OCI-M1 (cell line): ENCODE measurements around the gene TMC7.
"Not testable (repeated sequence)": the region's sequence is repeated elsewhere in the genome, so short reads cannot be mapped to it uniquely, and the experiment has no call there.

Source experiments
- DNase-seq: peaks from one replicate; lab custom pipeline; 2025; lab: John Stamatoyannopoulos, UW

The TMC7 gene

DNA sequence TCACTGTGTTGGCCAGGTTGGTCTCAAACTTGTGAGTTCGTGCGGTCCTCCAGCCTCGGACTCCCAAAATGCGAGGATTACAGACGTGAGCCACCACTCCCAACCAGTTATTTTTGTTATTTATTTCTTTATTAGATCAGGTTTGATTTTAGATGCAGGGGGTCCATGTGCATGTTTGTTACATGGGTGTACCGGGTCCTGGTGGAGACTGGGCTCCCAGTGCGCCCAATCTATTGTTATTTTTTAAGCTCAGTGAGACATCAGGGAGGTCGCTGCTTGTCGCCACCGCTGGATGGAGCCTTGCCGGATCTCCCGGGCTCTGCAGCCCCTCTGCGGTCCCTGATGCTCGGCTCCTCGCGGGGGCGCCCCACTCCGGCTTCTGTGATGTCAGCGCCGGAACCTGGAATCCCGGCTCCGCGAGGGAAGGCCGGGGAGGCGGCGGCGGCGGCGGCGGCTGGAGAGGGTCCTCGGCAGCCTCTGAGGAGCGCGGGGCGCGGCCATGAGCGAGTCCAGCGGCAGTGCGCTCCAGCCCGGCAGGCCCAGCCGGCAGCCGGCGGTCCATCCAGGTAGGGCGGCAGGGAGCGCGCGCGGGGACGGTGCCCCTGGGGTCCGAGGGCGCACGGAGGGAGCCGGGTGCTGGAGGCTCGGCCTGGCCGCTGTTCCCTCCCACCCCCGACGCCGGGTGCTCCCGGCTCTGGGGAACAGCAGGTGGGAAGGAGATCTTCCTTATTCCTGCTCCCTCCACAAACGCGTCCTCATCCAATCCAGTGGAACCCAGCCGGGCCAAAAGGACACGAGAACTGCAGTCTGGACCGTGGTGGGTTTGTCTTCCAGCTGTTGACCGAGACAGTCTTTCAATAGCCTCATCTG is at the start of gene TMC7:
Gene TMC7 (plus strand): TSS at position 370 of the 870 bp plus-strand sequence. CDS start 130 bp downstream, at position 500.
- peak; percentile 87 for DNase-seq

DNA sequence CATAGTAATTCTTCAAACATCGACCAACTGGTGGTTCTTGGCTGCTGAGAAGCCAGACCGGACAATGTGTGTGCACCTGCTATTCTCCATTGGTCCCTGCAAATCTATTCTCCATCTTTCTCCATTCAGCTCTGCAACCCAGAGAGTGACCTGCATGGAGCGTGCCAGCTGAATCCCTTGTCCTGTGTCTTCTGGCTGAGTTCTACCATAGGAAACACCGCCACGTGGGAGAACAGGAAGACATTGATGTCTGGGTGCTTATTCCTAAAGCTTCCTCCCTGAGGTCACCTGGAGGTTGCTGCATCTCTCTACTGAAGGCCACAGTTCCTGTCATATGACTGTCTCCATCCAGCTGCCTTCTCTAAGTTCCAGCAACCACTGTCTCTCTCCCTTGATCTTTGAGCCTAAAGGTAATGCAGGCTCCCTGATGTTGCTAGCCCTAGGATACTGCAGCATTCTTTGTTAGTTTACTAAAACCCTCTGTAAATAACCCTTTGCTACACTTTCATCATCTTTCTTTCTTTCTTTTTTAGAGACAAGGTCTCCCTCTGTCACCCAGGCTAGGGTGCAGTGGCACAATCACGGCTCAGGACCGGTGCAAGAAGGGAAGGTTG is 46.9 kb upstream of the TMC7 start:
- DNase-seq = no peak

DNA sequence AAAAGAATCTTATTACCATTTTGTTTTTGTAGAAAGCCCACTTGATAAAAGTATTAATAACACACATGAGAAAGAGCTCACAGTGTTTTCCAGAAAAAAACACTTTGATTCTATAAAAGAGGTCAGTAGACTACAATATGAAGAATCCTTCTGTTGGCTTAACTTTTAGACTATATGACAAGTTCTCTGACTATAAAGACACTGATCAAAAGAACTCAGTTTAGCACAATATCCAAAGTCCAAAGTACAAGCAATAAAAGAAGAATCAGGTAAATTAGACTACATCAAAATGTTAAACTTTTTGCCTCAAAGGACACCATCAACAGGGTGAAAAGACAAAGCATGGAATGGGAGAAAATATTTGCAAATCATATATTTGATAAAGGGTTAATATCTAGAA is 46.3 kb upstream of the TMC7 start:
- DNase-seq = no peak

DNA sequence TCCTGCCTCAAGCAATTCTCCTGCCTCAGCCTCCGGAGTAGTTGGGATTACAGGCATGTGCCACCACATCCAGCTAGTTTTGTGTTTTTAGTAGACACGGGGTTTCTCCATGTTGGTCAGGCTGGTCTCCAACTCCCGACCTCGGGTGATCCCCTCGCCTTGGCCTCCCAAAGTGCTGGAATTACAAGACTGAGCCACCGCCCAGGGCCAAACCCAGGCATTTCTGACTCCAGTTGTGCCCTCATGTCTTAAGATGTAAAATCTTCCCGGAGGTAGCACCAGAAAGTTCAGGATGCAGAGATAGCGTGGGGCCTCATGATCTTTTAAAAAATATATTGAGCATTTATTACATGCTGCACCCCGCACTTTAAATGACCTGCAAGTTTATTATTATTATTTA is 44.7 kb upstream of the TMC7 start:
- no peak for DNase-seq

DNA sequence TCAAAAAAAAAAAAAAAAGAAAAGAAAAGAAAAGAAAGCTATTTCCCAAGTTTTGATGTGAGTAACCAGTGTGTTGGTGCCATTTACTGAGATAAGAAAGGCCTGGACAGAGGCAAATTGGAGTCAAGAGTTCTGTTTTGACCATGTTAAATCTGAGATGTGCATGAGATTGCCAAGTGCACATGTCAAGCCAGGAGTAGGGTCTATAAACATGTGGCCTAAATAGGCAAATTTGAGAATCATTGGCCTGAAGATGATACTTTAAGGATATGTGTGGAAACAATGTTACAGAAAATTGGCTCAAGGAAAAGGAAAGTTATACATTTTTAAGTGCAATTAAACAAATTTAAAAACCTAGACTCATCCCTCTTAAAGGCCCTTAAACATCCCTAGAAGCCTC is 42.3 kb upstream of the TMC7 start:
- DNase-seq = no peak

DNA sequence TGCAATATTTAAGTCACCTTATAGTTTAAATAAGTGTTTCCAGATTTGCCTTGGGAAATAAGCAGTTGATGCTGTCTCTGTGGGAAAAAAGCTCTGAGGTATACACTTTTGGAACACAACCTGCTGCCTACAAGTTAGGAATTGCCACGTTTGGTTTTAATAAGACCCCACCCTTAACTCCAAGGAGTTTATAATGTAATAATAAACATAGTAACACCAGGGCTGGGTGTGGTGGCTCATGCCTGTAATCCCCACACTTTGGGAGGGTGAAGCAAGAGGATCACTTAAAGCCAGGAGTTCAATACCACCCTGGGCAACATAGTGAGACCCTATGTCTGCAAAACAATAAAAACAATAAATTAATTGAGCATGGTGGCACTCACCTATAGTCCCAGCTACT is 41.7 kb upstream of the TMC7 start:
- DNase-seq = no peak

DNA sequence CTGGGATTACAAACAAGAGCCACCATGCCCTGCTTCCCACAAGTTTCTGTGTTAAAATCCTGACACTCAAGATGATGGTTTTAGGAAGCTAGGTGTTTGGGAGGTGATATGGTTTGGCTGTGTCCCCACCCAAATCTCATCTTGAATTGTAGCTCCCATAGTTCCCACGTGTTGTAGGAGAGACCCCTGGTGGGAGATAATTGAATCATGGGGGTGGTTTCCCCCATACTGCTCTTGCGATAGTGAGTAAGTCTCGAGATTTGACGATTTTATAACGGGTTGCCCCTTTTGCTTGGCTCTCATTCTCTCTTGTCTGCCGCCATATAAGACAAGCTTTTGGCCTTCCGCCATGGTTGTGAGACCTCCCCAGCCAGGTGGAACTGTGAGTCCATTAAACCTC is 40.3 kb upstream of the TMC7 start:
- no peak for DNase-seq

DNA sequence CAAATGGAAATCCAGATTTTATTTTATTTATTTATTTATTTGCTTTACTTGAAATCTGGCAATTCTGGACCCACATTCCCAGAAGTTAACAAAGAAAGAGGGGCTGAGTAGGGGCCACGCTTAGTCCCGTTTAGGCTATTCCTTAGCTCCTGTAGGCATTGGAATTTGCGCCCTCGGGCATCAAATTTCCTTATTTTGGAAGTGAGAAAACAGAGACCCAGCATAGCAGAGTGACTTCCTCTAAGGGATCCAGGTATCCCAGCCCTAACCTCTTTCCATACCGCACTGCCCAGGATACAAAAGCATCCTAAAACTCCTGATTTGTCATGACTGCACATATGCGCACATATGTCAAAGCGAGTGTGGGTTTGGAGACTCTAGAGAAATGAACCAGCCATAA is 38.5 kb upstream of the TMC7 start:
- DNase-seq = no peak

DNA sequence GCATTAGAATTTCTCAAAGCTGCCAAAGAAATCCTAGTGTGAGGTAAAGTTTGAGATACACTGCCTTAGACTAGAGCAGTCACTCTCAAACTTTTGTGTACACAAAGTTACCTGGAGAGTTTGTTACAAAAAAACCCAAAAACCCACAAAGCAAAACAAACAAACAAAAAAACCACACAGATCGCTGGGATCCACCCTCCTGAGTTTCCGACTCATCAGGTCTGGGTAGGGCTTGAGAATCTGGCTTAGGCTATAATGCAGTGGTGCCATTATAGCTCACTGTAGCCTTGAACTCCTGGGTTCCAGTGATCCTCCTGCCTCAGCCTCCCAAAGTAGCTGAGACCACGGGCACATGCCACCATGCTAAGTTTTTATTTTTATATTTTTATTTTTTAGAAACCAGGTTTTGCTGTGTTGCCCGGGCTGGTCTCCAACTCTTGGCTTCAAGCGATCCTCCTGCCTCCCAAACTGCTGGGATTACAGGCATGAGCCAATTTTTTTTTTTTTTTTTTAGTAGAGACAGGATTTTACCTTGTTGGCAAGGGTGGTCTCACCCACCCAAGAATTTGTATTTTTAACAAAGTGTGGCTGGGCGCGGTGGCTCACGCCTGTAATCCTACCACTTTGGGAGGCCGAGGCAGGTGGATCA is 35.2 kb upstream of the TMC7 start:
- no peak for DNase-seq

DNA sequence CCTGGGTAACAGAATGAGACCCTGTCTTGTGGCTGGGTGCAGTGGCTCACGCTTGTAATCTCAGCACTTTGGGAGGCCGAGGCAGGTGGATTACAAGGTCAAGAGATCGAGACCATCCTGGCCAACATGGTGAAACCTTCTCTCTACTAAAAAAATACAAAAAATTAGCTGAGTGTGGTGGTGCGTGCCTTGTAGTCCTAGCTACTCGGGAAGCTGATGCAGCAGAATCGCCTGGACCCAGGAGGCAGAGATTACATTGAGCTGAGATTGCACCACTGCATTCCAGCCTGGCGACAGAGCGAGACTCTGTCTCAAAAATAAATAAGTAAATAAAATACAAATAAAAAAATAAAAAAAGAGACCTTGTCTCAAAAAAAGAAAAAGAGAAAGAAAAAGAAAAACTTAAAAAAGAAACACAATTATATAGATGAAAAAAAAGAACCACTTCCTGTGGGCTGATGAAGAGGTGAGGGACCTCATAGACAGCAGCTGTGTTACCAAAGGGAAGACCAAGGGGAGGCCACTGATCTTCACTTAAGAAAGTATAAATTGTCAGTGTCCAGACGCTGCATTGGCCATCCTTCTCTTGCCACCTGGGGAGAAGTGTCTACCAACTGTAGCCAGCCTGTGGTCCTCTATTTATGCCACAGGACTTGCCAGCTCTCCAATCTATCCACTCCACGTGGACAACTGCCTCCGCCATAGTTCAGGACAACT is 33.1 kb upstream of the TMC7 start:
- DNase-seq = no peak

DNA sequence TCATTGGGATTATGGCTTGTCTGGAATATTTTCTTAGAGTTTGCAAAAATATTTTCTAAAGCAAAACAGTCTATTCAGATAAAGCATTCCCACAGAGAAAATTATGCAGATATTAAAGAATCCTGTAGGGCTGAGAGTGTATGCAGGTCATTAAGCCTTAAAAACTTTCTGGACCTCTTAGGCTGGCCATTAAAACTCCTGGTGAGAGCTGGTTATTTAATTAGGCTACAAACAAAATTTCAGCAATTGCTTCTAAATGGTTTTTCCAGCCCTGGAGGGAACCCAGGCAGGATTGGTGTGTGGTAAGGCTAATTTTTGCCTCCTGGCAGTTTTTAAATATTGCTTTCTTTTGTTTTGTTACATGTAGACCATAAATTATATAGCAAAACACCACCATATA is 30.2 kb upstream of the TMC7 start:
- DNase-seq = no peak

DNA sequence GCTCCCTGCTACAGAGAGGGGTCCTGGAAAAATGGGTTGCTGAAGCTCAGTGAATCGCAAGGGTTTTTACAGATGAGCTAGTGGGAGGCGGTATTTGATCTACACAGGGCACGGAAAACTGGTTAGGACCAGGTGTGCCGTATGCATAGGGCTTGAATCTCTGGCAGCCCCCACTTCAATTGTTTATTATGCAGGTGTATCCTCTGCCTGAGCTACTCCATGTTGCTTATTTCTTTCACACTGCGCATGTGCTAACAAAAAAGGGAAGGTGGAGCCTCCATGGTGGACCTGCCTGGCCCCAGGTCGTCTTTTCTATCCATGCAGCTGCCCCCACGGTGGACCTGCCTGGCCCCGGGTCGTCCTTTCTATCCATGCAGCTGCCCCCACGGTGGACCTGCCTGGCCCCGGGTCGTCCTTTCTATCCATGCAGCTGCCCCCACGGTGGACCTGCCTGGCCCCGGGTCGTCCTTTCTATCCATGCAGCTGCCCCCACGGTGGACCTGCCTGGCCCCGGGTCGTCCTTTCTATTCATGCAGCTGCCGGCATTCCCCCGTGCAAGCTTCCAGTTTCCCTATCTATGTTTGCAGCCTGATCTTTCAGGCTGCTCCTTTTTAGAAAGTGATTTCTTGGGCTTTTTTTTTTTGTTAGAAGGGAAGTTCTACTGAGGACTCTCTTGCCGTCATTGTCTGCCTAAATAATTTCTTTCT is 27.7 kb upstream of the TMC7 start:
- not testable (repeated sequence) for DNase-seq

DNA sequence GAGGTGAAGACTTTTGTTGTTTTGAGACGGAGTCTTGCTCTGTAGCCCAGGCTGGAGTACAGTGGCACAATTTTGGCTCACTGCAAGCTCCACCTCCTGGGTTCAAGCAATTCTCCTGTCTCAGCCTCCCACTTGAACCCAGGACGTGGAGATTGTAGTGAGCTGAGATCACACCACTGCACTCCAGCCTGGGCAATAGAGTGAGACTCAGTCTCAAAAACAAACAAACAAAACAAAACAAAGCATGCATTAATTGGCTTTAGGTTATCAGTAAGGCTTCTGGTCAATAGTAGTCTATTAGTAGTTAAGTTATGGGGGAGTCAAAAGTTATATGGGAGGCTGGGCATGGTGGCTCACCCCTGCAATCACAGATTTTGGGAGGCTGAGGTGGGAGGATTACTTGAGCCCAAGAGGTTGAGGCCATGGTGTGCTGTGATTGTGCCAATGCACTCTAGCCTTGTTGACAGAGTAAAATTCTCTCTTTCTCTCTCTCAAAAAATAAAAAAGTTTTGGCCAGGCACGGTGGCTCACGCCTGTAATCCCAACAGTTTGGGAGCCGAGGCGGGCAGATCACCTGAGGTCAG is 27.0 kb upstream of the TMC7 start:
- not testable (repeated sequence) for DNase-seq

DNA sequence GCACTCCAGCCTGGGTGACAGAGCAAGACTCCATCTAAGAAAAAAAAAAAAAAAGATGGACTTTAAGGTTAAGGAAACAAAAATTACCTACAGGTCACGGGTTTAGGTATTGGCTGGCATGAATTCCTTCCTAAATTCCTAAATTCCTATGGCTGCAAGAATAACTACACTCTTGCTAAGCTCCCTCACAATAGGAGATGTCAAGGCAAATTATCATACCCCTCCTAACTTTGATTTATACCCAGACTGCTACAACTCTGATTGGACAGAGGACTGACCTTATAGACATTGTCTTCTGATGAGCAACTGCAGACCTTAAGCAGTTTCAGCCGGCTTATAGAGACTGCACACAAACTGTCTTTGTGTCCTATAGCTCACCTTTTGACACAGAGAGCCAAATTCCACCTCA is 25.1 kb upstream of the TMC7 start:
- no peak for DNase-seq

DNA sequence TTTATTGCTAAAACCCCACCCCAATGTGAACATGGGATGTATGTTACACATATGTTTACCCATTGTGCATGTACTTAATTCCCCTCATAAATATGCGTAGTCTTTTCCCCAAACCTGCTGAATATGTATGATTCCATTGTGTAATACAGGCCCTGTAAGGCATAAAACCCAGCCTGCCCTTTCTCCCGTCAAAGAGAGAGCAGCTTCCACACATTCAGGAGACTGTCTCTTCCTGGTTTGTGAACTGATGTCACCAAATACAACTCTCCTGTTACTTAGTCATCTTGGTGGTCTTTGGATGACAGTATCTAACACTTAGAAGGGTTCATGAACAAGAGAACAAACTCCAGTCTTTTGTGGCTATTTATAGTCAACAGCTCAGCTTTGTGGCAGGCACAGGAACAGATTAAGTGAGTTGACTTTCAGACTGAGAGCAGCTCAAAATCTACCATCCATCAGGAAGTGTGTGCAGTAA is 24.7 kb upstream of the TMC7 start:
- DNase-seq = no peak

DNA sequence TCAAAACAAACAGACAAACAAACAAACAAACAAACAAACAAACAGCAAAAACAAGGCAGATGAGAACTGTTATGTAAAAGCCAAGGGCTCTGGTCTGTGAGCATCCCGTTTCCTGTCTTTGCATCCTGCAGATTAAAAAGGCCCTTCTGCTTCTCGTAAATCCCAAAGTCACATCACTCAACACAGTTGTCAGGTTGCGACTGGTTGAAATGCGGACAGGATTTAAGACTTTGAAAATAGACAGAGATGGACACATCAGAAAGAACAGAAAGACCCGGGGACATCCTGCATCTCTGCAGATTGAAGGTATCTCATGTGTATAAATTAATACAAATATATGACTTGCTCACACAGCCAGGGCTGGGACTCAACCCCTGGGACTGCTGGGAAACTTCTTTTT is 18.2 kb upstream of the TMC7 start:
- DNase-seq = no peak

DNA sequence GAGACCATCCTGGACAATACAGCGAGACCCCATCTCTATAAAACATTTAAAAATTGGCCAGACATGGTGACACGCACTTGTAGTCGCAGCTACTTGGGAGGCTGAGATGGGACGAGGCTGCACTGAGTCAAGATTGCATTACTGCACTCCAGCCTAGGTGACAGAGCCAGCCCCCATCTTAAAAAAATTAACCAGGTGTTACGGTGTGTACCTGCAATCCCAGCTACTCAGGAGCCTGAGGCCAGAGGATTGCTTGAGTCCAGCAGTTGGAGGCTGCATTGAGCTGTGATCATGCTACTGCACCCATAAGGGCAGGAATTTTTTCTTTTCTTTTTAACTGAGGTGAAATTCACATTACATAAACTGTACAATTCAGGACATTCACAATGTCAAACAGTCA is 16.9 kb upstream of the TMC7 start:
- no peak for DNase-seq

DNA sequence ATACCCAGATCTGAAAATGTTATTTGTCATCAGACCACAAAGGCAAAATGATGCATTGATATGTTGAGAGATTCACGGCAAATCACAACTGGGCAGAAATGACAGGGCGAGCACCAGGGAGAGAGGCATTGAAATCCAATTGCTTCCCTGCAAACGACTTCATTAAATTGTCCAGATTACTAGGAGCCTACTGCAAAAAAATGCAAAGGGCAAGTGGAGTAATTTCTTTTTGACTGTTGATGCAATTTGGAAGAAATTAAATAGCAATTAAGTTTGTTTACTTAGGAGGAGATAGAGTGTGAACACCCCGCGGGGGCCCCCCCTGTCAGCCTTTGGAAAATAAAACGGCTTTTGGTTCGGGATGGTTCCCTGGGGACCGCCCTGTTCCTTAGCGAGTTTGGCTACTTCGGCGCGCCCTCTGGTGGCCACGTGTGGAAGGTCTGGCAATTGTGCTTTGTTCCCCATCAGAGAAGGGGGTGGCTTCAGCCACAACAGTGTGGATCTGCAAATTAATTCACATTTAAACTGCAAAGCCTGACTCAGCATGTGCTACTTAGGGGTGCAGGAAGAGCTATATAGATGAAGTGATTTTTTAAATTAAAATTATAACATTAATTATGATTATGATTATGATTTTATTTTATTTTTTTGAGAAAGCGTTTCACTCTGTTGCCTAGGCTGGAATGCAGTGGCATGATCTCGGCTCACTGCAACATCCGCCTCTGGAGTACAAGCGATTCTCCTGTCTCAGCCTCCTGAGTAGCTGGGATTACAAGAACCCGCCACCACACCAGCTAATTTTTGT is 14.5 kb upstream of the TMC7 start:
- peak; percentile 85 for DNase-seq

DNA sequence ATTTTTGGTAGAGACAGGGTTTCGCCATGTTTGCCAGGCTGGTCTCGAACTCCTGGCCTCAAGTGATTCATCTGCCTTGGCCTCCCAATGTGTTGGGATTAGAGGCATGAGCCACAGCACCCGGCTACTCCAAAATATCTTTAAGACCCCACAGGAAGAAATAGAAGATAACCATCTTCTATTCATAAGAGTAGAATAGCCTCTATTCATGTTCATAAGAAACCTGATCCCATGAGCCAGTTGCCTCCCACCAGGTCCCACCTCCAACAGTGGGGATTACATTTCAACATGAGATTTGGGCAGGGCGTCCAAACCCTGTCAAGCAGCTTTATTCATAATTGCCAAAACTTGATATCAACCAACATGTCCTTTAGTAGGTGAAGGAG is 13.9 kb upstream of the TMC7 start:
- DNase-seq = no peak

DNA sequence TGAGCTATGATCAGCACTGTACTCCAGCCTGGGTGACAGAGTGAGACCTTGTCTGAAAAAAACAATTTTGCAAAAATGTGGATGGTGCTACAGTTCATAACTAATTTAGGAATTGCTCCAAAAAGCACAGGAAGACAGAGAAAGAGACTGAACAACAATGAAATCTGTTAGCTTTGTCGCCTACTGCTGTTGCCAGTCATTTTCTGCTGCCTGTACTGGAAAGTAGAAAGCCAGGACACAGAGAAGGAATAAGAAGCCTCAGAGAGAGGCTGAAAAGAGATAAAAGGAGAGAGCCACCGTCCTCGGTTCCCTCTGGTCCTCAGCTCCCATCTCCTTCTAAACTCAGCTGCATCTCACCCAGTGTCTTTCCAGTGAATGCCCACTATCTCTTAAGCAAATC is 8.6 kb upstream of the TMC7 start:
- DNase-seq = no peak

DNA sequence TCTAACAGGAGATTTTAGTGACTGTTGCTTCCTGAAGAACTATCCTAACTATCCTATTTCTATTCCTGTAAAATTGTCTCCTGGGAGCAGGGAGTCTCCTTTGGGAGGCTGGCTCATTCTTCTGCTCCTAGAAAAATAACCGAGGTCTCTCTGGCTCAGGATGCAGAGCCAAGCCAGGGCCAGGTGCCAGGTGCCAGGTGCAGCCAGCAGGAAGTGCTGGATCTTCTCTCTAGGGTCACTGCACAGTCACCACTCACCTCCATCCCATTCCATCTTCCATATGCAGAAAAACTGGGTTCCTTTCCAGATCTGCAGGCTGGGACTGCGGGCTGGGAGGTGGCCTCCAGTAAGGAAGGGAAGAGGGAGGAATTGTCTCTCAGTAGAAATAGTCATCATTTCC is 3.8 kb upstream of the TMC7 start:
- DNase-seq = no peak
